Lower leg skin (tissue), 4 donors: Measurements from ENCODE around the gene SMIM7. TPM values are rescaled to one million over a fixed set of nuclear protein-coding genes. Genes with fewer than 3 reads are reported as not detected.
"Not testable (repeated sequence)": the region's sequence is repeated elsewhere in the genome, so short reads cannot be mapped to it uniquely, and the experiment has no call there.

Source experiments
- DNase-seq, 2 donors: peaks; one replicate each; pipeline ENCODE4 v3.0.0-alpha.2; 2019; ENCODE audit warnings: low spot score in 2 of 2
- H3K4me3 ChIP-seq: fragments of 200-600 bp; sonication (generic); 2 replicates; pipeline ENCODE4 v1.5.1; 2017; ENCODE audit warnings: mild to moderate bottlenecking, low read depth; ENCODE audit not compliant: poor library complexity, severe bottlenecking
- POLR2A ChIP-seq, 2 donors: fragments of 450-650 bp; IDR thresholded peaks; one replicate each; pipeline ENCODE4 v1.6.1; 2016 to 2017; ENCODE audit warnings: antibody characterized with exemption in 2 of 2, mild to moderate bottlenecking in 1 of 2, moderate library complexity in 1 of 2
- WGBS, 2 donors: methylation state at CpG; one replicate each; pipeline ENCODE4 v1.1.5; 2018; 5-methylcytosine and 5-hydroxymethylcytosine counted together
- intact Hi-C: fragments of 100-400 bp; cut with DNase I; formaldehyde crosslinking; loops from one replicate; pipeline ENCODE4 v1.15.0; 2023; ENCODE audit warnings: low total_unique reads
- total RNA-seq, 4 donors: library from RNA; depleted of rRNA; stranded (reverse); fragments of >200 nt; gene quantifications; one replicate each; pipeline ENCODE4 v1.1.0, GENCODE V29; 2016
- TF ChIP-seq, protein P1 (sequence below), 3 donors: fragments of 450-650 bp; IDR thresholded peaks; one replicate each; pipeline ENCODE4 v1.5.1; 2016; ENCODE audit warnings: antibody characterized with exemption in 3 of 3, mild to moderate bottlenecking in 3 of 3, moderate library complexity in 2 of 3

The SMIM7 gene
- total RNA-seq, 4 donors from 2014 or later, result 78.5 to 125 (median 95.4) TPM

- no peak overlapping the region for H3K4me3 ChIP-seq
- no peak for TF ChIP-seq POLR2A (IDR thresholded peaks at IDR 0.05)
- TF ChIP-seq, protein P1, sequence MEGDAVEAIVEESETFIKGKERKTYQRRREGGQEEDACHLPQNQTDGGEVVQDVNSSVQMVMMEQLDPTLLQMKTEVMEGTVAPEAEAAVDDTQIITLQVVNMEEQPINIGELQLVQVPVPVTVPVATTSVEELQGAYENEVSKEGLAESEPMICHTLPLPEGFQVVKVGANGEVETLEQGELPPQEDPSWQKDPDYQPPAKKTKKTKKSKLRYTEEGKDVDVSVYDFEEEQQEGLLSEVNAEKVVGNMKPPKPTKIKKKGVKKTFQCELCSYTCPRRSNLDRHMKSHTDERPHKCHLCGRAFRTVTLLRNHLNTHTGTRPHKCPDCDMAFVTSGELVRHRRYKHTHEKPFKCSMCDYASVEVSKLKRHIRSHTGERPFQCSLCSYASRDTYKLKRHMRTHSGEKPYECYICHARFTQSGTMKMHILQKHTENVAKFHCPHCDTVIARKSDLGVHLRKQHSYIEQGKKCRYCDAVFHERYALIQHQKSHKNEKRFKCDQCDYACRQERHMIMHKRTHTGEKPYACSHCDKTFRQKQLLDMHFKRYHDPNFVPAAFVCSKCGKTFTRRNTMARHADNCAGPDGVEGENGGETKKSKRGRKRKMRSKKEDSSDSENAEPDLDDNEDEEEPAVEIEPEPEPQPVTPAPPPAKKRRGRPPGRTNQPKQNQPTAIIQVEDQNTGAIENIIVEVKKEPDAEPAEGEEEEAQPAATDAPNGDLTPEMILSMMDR (IDR thresholded peaks at IDR 0.05), result no peak
- 82 to 89% methylated on average over 3 of the region's 3 CpGs for WGBS, 2 donors
- intact Hi-C loops, result no loop called here
- DNase-seq, result no peak
These were observed 24.3 kb upstream of the SMIM7 start for GRCh38 chr19:16684216-16684615.

DNA sequence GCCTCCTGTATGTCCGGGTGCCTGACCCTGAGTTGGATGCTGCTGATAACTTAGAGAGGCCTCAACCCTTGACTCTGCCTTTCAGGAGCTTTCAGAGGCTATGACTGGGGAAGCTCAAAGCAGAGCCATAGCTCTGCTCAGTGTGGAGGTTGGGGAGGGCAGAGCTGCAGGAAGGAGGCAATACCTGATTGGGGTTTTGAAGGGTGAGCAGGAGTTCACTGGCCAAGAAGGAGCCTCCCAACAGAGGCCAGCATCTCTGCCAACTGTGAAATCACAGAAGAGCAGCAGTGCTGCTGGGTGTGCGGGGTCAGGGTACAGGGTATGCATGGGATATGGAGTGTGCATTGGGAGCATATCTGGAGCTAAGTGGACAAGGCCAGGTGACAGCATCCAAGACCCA, 22.6 kb upstream of the SMIM7 start:
- no peak for DNase-seq
- 97 to 100% methylated on average over 2 of the region's 2 CpGs for WGBS, 2 donors
- H3K4me3 ChIP-seq, result no peak overlapping the region
- TF ChIP-seq, protein P1 (IDR thresholded peaks at IDR 0.05), result no peak
- no peak for TF ChIP-seq POLR2A (IDR thresholded peaks at IDR 0.05)
- intact Hi-C loops, result no loop called here

DNA sequence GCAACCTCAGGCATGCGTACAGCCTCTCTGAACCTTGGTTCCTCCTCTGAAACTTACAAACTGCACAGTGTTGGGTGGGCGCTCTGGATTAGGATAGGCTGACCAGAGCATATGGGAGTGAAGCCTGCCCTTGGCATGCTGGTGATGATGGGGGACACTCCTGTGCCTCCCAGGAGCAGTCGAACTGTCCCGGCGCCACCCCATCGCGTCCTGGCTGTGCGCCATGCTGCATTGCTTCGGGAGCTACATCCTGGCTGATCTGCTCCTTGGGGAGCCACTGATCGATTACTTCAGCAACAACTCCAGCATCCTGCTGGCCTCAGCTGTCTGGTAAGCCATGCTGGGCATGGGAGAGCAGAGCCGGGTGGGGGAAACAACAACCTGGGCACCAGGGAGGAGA, 19.9 kb upstream of the SMIM7 start:
- H3K4me3 ChIP-seq, result no peak overlapping the region
- intact Hi-C loops, result no loop called here
- TF ChIP-seq, protein P1 (IDR thresholded peaks at IDR 0.05), result no peak
- TF ChIP-seq POLR2A (IDR thresholded peaks at IDR 0.05), result no peak
- 91 to 99% methylated on average over 9 to 11 of the region's 11 CpGs for WGBS, 2 donors
- no peak for DNase-seq

DNA sequence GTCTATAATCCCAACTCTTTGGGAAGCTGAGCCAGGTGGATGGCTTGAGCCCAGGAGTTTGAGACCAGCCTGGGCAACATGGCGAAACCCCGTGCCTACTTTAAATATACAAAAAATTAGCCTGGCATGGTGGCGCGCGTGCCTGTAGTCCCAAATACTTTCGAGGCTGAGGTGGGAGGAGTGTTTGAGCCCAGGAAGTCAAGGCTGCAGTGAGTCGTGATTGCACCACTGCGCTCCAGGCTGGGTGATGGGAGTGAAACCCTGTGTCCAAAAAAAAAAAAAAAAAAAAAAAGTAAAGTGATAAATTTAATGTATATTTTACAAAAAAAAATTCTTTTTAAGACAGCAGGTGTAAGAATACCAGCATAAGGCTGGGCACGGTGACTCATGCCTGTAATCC, 18.6 kb upstream of the SMIM7 start:
- DNase-seq, result no peak
- H3K4me3 ChIP-seq, result no peak overlapping the region
- intact Hi-C loops, result no loop called here
- TF ChIP-seq POLR2A (IDR thresholded peaks at IDR 0.05), result no peak
- TF ChIP-seq, protein P1 (IDR thresholded peaks at IDR 0.05), result no peak
- 83 to 93% methylated on average over 9 of the region's 9 CpGs for WGBS, 2 donors

DNA sequence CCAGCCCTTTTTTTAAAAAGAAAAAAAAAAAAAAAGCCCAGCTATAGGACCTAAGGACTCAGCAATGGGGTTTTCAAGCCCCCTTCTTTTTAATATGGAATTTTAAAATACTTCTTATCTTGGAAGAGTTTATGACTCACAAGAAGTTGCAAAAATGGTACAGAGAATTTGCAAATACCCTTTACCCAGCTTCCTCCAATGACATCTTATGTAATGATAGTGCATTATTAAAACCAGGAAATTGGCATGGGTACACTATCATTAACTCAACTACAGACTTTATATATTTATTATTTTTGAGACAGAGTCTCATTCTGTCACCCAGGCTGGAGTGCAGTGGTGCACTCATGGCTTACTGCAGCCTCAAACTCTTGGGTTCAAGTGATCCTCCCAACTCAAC, 17.1 kb upstream of the SMIM7 start:
- intact Hi-C loops, result no loop called here
- no peak overlapping the region for H3K4me3 ChIP-seq
- no peak for DNase-seq
- TF ChIP-seq, protein P1 (IDR thresholded peaks at IDR 0.05), result no peak
- no peak for TF ChIP-seq POLR2A (IDR thresholded peaks at IDR 0.05)

- intact Hi-C loops, result no loop called here
- 93% methylated on average over 15 of the region's 15 CpGs for WGBS, 2 donors
- DNase-seq, result no peak
- TF ChIP-seq, protein P1 (IDR thresholded peaks at IDR 0.05), result no peak
- TF ChIP-seq POLR2A (IDR thresholded peaks at IDR 0.05), result no peak
- H3K4me3 ChIP-seq, result no peak overlapping the region
These were observed 16.3 kb upstream of the SMIM7 start for GRCh38 chr19:16676101-16676798.

- H3K4me3 ChIP-seq, DNase-seq, intact Hi-C loops: not testable (repeated sequence)
- WGBS, 2 donors, result 86 to 90% methylated on average over 4 of the region's 4 CpGs
These were observed 13.9 kb upstream of the SMIM7 start for GRCh38 chr19:16673839-16674238.
